ENCODE data around the gene FUT6. TPM values are rescaled to one million over a fixed set of nuclear protein-coding genes. Genes with fewer than 3 reads are reported as not detected.

FUT6 gene
- total RNA-seq, 1 donor from 2014 or later, result not detected

- CTCF ChIA-PET, result no interaction called here
- TF ChIP-seq CTCF (IDR thresholded peaks at IDR 0.05), result no peak
- Mint-ChIP-seq H3K4me1 (no peaks in the 10 kb centered on the region), H3K9me3 (no peaks in the 10 kb centered on the region), H3K4me3 (no peak overlapping the region), H3K36me3 (ENCODE audit: low read depth) (no peaks in the 10 kb centered on the region), H3K27me3 (peaks cover under 1% of the 10 kb centered on the region), H3K27ac (no peak overlapping the region)
- ATAC-seq (ENCODE audit: low read depth) (no peak), DNase-seq (no peak)
- POLR2A ChIA-PET, result no interaction called here
- intact Hi-C loops (cut with micrococcal nuclease), result no loop called here
Measured at GRCh38 chr19:5870986-5871394, 31.5 kb upstream of the FUT6 start.

- ATAC-seq (ENCODE audit: low read depth) (no peak), DNase-seq (no peak)
- Mint-ChIP-seq H3K27me3 (peaks cover 9% of the 10 kb centered on the region), H3K27ac (no peak overlapping the region), H3K36me3 (ENCODE audit: low read depth) (no peaks in the 10 kb centered on the region), H3K9me3 (no peaks in the 10 kb centered on the region), H3K4me3 (no peak overlapping the region), H3K4me1 (no peaks in the 10 kb centered on the region)
- intact Hi-C loops (cut with micrococcal nuclease), result no loop called here
- TF ChIP-seq CTCF (IDR thresholded peaks at IDR 0.05), result no peak
- ChIA-PET POLR2A (no interaction called here), CTCF (no interaction called here)
Measured at GRCh38 chr19:5867201-5868136, 28.0 kb upstream of the FUT6 start.

- ChIA-PET CTCF (no interaction called here), POLR2A (no interaction called here)
- H3K4me1 Mint-ChIP-seq, result no peaks in the 10 kb centered on the region
- peaks cover 9% of the 10 kb centered on the region for H3K27me3 Mint-ChIP-seq
- intact Hi-C loops (cut with micrococcal nuclease), result no loop called here
- no peak for DNase-seq
- TF ChIP-seq CTCF (IDR thresholded peaks at IDR 0.05), result no peak
- H3K36me3 Mint-ChIP-seq (ENCODE audit: low read depth), result no peaks in the 10 kb centered on the region
- H3K9me3 Mint-ChIP-seq, result no peaks in the 10 kb centered on the region
- no peak for ATAC-seq (ENCODE audit: low read depth)
- no peak overlapping the region for H3K27ac Mint-ChIP-seq
- H3K4me3 Mint-ChIP-seq, result no peak overlapping the region
Measured at GRCh38 chr19:5865772-5866171, 26.3 kb upstream of the FUT6 start.

- TF ChIP-seq CTCF (IDR thresholded peaks at IDR 0.05), result no peak
- no peaks in the 10 kb centered on the region for H3K9me3 Mint-ChIP-seq
- H3K4me1 Mint-ChIP-seq, result no peaks in the 10 kb centered on the region
- peak overlapping the region; percentile 27 for H3K27ac Mint-ChIP-seq
- no peak overlapping the region for H3K4me3 Mint-ChIP-seq
- no peak for ATAC-seq (ENCODE audit: low read depth)
- ChIA-PET CTCF (no interaction called here), POLR2A (no interaction called here)
- peaks cover 13% of the 10 kb centered on the region for H3K27me3 Mint-ChIP-seq
- DNase-seq, result no peak
- intact Hi-C loops (cut with micrococcal nuclease), result no loop called here
- H3K36me3 Mint-ChIP-seq (ENCODE audit: low read depth), result no peaks in the 10 kb centered on the region
Measured at GRCh38 chr19:5864725-5865486, 25.4 kb upstream of the FUT6 start.

- Mint-ChIP-seq H3K27ac (no peak overlapping the region), H3K9me3 (no peaks in the 10 kb centered on the region), H3K4me3 (no peak overlapping the region), H3K4me1 (no peaks in the 10 kb centered on the region), H3K36me3 (ENCODE audit: low read depth) (no peaks in the 10 kb centered on the region), H3K27me3 (peaks cover 13% of the 10 kb centered on the region)
- no peak for ATAC-seq (ENCODE audit: low read depth)
- TF ChIP-seq CTCF (IDR thresholded peaks at IDR 0.05), result no peak
- intact Hi-C loops (cut with micrococcal nuclease), result no loop called here
- ChIA-PET POLR2A (no interaction called here), CTCF (no interaction called here)
- no peak for DNase-seq
Measured at GRCh38 chr19:5864013-5864720, 24.7 kb upstream of the FUT6 start.
